ENCODE data around the gene SLC44A2. TPM values are rescaled to one million over a fixed set of nuclear protein-coding genes. Genes with fewer than 3 reads are reported as not detected.
"Not testable (repeated sequence)": the region's sequence is repeated elsewhere in the genome, so short reads cannot be mapped to it uniquely, and the experiment has no call there.

The SLC44A2 gene
- total and polyA plus RNA-seq, 9 donors: 18.1 to 137 (median 52.3) TPM

GRCh38 chr19:10670876-10671804 lies 45.8 kb downstream of the SLC44A2 start:
- Histone ChIP-seq H3K27ac (no peak overlapping the region), H3K27me3 (no peaks in the 10 kb centered on the region), H3K4me1 (ENCODE audit: insufficient read depth) (peaks cover 1% of the 10 kb centered on the region), H3K9me3 (no peaks in the 10 kb centered on the region), H3K4me3 (no peak overlapping the region), H3K36me3 (no peaks in the 10 kb centered on the region)
- intact Hi-C loops (cut with DNase I): no loop called here
- no peak for TF ChIP-seq POLR2A (IDR thresholded peaks at IDR 0.05)
- WGBS, 3 donors: 66 to 78% (median 70%) methylated on average over 24 of the region's 24 CpGs
- no peak for DNase-seq

- H3K27ac ChIP-seq; H3K9me3 ChIP-seq; H3K36me3 ChIP-seq; intact Hi-C loops (cut with DNase I); H3K4me3 ChIP-seq; H3K4me1 ChIP-seq (ENCODE audit: insufficient read depth); DNase-seq; H3K27me3 ChIP-seq: not testable (repeated sequence)
- 90 to 97% (median 94%) methylated on average over 3 of the region's 3 CpGs for WGBS, 3 donors
These were observed 46.6 kb downstream of the SLC44A2 start for GRCh38 chr19:10671922-10672321.

- H3K4me3 ChIP-seq; H3K9me3 ChIP-seq; intact Hi-C loops (cut with DNase I); DNase-seq; H3K36me3 ChIP-seq; H3K27ac ChIP-seq; H3K4me1 ChIP-seq (ENCODE audit: insufficient read depth); H3K27me3 ChIP-seq: not testable (repeated sequence)
- WGBS, 3 donors: 76 to 86% (median 78%) methylated on average over 8 of the region's 8 CpGs
These were observed 49.9 kb downstream of the SLC44A2 start for GRCh38 chr19:10675214-10675613.

DNA sequence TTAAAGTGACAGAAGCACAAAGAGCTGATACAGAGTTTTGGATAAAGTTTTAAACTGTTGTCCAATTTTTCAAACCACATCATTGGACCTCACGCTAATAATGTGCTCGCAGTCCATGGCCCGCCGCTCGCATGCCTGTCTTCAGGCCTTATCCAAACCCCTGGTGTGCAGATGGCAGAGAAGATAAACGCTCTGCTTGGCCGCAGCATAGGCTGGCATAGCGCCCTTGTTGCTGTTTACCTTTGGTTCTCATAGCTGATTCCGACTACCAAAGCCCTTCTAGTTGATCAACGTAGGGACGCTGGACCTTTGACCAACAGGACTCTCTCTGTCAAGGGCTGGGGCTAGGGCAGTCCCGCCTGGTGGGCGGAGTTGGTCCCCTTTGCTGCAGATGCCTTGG lies 52.4 kb downstream of the SLC44A2 start:
- Histone ChIP-seq H3K9me3 (no peaks in the 10 kb centered on the region), H3K4me1 (ENCODE audit: insufficient read depth) (no peaks in the 10 kb centered on the region), H3K4me3 (no peak overlapping the region), H3K27ac (no peak overlapping the region), H3K27me3 (no peaks in the 10 kb centered on the region), H3K36me3 (no peaks in the 10 kb centered on the region)
- intact Hi-C loops (cut with DNase I): no loop called here
- no peak for DNase-seq
- TF ChIP-seq POLR2A (IDR thresholded peaks at IDR 0.05) (no peak), EP300 (IDR thresholded peaks at IDR 0.05) (no peak)
- TF ChIP-seq, protein P1, sequence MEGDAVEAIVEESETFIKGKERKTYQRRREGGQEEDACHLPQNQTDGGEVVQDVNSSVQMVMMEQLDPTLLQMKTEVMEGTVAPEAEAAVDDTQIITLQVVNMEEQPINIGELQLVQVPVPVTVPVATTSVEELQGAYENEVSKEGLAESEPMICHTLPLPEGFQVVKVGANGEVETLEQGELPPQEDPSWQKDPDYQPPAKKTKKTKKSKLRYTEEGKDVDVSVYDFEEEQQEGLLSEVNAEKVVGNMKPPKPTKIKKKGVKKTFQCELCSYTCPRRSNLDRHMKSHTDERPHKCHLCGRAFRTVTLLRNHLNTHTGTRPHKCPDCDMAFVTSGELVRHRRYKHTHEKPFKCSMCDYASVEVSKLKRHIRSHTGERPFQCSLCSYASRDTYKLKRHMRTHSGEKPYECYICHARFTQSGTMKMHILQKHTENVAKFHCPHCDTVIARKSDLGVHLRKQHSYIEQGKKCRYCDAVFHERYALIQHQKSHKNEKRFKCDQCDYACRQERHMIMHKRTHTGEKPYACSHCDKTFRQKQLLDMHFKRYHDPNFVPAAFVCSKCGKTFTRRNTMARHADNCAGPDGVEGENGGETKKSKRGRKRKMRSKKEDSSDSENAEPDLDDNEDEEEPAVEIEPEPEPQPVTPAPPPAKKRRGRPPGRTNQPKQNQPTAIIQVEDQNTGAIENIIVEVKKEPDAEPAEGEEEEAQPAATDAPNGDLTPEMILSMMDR (IDR thresholded peaks at IDR 0.05): no peak
- WGBS, 3 donors: 82 to 88% (median 84%) methylated on average over 13 of the region's 13 CpGs

DNA sequence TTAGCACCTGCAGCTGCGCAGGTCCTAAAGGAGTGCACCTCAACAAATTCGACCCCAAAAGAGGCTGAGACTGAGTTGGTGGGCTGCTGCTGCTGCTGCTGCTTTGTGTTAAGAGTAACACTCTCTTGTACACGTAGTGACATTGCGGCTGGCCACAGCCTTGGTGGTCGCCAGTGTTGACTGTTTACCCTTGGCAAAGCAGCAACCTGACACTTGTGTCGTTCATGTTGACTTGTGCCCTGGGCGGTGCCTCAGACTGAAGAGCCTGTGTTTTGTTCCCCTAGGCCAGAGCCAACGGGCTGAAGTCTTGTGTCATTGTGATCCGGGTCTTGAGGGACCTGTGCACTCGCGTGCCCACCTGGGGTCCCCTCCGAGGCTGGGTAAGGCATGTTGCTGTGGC lies 53.5 kb downstream of the SLC44A2 start:
- Histone ChIP-seq H3K27me3 (no peaks in the 10 kb centered on the region), H3K4me3 (no peak overlapping the region), H3K27ac (no peak overlapping the region), H3K4me1 (ENCODE audit: insufficient read depth) (no peaks in the 10 kb centered on the region), H3K36me3 (no peaks in the 10 kb centered on the region), H3K9me3 (no peaks in the 10 kb centered on the region)
- 84 to 91% (median 85%) methylated on average over 12 of the region's 12 CpGs for WGBS, 3 donors
- no peak for DNase-seq
- no peak for TF ChIP-seq POLR2A (IDR thresholded peaks at IDR 0.05)
- TF ChIP-seq, protein P1 (IDR thresholded peaks at IDR 0.05): no peak
- TF ChIP-seq EP300 (IDR thresholded peaks at IDR 0.05): no peak
- intact Hi-C loops (cut with DNase I): no loop called here

- no peaks in the 10 kb centered on the region for H3K36me3 ChIP-seq
- no peak for TF ChIP-seq POLR2A (IDR thresholded peaks at IDR 0.05)
- no peak for TF ChIP-seq EP300 (IDR thresholded peaks at IDR 0.05)
- TF ChIP-seq, protein P1 (IDR thresholded peaks at IDR 0.05): no peak
- DNase-seq: no peak
- no peaks in the 10 kb centered on the region for H3K9me3 ChIP-seq
- no peaks in the 10 kb centered on the region for H3K4me1 ChIP-seq (ENCODE audit: insufficient read depth)
- no peak overlapping the region for H3K4me3 ChIP-seq
- H3K27me3 ChIP-seq: no peaks in the 10 kb centered on the region
- H3K27ac ChIP-seq: no peak overlapping the region
- intact Hi-C loops (cut with DNase I): no loop called here
- 85 to 87% (median 86%) methylated on average over 18 of the region's 18 CpGs for WGBS, 3 donors
These were observed 54.4 kb downstream of the SLC44A2 start for GRCh38 chr19:10679743-10680142.

All from ovary (tissue), 9 donors.